ENCODE data around the gene EMC1. TPM values are rescaled to one million over a fixed set of nuclear protein-coding genes. Genes with fewer than 3 reads are reported as not detected.
"Not testable (repeated sequence)": the region's sequence is repeated elsewhere in the genome, so short reads cannot be mapped to it uniquely, and the experiment has no call there.

The EMC1 gene
- total RNA-seq, 2 donors from 2014 or later, result 31.8 to 32.0 TPM

- intact Hi-C loops (cut with DNase I), result no loop called here
- DNase-seq (ENCODE audit: low spot score), result no peak
Observed at GRCh38 chr1:19268445-19268844, 17.1 kb upstream of the EMC1 start.

DNA sequence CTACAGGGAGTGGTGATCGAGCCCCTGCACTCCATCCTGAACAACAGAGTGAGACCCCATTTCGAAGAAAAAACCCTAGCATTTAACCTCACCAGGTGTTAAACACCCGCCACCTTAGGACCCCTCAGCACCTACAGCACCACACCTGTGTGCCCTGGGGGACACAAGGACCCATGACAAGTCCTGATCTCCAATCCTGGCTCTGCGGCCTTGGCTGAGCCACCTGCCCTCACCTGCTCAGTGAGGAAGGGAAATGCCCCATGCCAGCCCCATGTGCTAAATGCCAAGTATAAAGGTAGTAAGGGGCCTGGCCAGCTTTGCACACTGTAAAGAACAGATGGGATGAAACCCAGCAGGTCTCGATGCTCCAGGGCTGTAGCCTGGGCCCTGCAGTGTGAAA is 11.4 kb upstream of the EMC1 start:
- intact Hi-C loops (cut with DNase I), result no loop called here
- no peak for DNase-seq (ENCODE audit: low spot score)

DNA sequence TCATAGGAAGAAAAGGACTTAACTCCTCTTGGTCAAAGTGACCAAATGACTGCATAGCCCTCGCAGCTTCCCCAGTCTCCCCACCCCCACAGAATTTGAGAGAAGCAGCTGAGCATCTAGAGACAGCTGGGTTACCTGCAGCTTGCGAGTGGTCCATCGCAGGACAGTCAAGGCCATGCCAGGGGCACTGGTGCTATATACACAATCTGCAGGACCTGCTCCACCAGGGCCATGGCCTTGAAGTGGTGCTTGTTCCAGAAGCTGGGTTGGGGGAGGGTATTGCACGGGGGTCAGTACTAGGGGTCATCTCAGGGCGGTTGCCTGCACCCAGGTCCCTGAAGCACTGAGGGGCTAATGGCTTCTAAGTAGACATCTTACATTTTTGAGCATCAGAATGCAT is 10.7 kb upstream of the EMC1 start:
- DNase-seq (ENCODE audit: low spot score), result no peak
- intact Hi-C loops (cut with DNase I), result no loop called here

DNA sequence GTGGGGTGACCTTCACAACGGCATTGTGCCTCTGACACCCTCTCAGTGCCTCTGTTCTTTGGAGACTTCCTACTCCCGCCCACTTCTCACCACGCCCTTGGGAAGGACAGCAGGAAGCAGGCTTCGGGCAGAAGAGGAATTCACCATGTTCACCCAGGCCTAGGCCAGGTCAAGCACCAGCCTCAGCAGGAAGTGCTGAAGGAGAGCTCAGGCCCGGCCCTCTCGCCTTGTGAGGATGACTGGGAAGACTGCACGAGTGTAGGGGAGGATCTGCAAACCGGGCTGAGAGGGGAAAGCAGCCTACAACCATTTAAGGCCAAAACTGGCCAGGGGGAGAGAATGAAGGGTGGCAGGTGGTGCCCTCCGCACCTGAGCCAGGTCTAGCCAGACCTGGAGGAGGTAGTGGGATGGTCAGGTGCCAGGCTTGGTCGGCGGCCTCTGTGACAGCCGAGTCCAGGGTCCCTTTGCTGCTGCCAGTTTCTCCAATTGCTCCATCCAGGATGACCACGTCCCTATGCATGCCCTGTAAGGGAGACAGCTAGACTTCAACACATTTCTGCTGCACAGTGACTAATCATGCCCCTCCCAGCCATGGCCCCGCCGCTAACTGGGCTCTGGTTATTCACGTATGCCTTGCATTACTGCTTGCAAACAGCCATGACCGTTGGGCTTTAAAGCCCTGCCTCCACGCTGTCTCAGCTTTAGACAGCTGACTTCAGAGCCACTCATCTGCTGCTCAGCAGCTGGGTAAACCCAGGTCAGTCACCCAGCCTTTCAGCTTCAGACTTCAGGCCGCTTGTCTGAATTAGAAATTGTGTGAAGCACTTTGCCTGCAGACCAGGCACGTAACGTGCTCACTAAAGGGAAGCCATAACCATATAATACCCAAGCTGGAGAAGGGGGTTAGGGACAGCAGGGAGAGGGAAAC is 9.2 kb upstream of the EMC1 start:
- intact Hi-C loops (cut with DNase I), result no loop called here
- no peak for DNase-seq (ENCODE audit: low spot score)

DNA sequence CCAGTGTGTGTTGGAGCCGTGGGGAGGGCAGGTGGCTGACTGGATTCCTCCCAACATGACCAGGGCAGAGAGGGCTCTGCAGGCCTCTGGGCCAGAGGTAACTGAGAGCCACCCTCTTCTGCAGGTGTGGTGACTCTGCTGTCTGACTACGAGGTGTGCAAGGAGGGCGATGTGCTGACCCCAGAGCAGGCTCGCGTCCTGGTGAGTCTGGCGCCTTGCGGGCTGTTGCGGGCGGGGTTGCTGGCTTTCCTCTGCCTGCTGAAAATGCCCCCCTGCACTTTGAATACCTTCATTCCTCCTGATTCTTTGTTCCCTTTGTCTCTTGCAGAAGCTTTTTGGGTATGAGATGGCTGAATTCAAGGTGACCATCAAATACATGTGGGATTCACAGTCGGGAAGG is 7.0 kb upstream of the EMC1 start:
- intact Hi-C loops (cut with DNase I), result loop anchor here in 1 of 2 donors (10.0 kb wide), 1 partner anchor 396 kb away; no protein-coding TSS in a partner anchor
- DNase-seq (ENCODE audit: low spot score), result no peak

DNA sequence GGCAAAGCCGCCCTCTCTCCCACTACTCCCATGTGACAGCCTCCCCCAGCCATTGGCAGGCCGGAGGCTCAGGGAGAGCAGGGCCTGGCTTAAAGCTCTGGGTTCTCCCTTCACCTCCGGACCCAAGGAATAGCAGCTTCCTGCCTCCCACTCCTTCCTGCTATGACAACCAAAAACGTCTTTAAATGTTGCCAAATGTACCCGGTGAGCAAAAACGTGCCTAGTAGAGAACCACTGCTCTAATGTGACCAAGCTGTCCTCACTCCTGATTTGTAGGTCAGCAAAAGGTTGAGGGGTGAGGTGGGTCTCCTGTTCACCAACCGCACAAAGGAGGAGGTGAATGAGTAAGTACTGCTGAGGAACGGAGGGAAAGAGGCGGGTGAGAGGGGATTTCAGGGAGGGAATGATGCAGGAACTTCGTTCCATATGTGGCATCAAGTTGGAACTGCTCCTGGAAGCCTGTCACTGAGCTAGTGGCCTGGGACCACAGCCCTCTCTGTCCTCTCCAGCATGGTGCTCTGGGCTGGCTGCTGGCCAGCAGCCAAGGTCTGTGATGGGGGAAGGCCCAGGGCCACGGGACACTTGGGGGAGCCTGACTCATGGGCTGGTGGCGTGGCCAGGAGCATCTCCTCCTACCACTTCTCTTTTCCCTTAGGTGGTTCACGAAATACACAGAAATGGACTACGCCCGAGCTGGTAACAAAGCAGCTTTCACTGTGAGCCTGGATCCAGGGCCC is 6.0 kb upstream of the EMC1 start:
- intact Hi-C loops (cut with DNase I), result loop anchor here in 1 of 2 donors (10.0 kb wide), 1 partner anchor 397 kb away; no protein-coding TSS in a partner anchor
- DNase-seq (ENCODE audit: low spot score), result no peak

- DNase-seq (ENCODE audit: low spot score), result not testable (repeated sequence)
- intact Hi-C loops (cut with DNase I), result loop anchor here in 1 of 2 donors (10.0 kb wide), 1 partner anchor 398 kb away; no protein-coding TSS in a partner anchor
Observed at GRCh38 chr1:19256301-19256700, 5.0 kb upstream of the EMC1 start.

GRCh38 chr1:19255288-19255687 is 4.0 kb upstream of the EMC1 start:
- DNase-seq (ENCODE audit: low spot score), result no peak
- intact Hi-C loops (cut with DNase I), result loop anchor here in 1 of 2 donors (10.0 kb wide), 1 partner anchor 400 kb away; no protein-coding TSS in a partner anchor

DNA sequence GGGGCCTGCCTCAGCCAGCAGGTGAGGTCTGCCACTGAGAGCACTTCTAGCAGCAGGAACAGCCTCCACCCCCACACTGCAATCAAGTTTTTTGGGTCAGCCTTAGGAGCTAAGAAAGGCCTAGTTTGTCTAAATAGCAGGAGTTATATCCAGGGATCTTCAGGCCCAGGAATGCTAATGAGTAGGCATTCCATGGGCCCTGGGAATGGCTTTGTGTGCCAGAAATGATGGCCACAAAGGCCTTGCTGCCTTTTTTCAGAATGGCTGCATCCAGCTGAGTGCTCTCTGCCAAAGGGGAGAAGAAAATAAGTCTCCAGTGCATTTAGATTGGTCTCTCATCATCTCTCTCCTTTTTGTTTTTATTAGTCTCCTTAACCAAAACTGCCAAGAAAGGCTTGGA is 3.1 kb upstream of the EMC1 start:
- DNase-seq (ENCODE audit: low spot score), result no peak
- intact Hi-C loops (cut with DNase I), result loop anchor here in 1 of 2 donors (10.0 kb wide), 1 partner anchor 400 kb away; no protein-coding TSS in a partner anchor

- intact Hi-C loops (cut with DNase I), result loop anchor here in 1 of 2 donors (10.0 kb wide), 1 partner anchor 404 kb away; no protein-coding TSS in a partner anchor
- DNase-seq (ENCODE audit: low spot score), result no peak
Observed at GRCh38 chr1:19250629-19251304, 557 bp downstream of the EMC1 start.

DNA sequence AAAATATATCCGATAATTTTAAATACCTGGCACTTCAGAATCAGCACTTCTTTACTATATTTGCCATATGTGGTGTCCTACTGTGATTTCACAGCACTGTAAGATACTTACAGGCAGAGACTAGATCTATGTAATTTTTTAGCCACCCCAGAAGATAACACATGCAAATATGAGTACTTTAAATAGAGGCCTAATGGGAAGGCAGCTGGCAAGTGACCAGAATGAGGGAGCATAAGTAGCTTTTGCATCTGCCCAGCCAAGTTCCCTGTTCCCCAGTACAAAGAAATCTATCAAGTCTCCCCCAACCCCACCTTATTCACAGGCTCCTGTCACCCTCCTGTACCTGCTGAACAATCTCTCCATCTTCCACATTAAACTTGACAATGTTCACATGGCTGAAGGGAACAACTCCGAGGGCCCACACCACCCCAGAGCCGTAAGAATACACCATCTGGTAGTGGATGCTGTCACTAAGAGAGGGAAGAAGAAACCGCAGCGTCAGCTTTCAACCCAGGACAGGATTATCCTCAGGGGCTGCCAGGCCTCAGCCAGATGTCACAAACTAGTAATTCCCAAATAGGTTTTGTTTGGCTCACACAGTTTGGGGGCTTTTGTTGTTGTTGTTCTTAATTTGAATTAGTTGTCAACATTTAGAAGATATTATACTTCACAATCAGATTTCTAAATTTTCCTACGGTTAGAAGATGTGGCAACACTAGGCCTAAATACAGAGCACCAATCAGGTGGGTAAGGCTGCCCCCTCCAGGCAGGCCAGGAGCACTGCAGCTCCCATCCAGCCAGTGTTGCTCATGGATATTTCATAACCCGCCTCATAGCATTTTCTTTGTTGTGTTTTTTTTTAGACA is 10.4 kb downstream of the EMC1 start:
- intact Hi-C loops (cut with DNase I), result no loop called here
- DNase-seq (ENCODE audit: low spot score), result peak; percentile 86

DNA sequence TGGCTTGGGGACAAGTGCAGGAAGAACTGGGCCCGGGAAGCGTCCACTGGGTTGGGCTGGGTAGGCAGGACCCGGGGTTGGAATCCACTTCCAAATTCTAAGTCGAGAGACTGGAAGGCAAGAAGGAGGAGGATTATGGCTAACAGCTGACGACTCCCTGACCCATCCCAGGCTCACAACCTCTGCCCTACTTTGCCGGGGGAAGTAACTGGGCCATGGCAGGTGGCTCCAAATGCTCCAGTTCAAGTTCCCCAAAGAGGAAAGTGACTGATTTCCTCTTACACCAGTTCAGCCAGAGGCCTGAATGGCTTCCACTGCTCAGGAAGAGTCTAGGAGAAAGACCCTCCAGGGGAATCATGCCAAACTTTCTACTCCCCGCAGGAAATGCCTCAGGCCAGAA is 11.4 kb downstream of the EMC1 start:
- peak; percentile 20 for DNase-seq (ENCODE audit: low spot score)
- intact Hi-C loops (cut with DNase I), result no loop called here

DNA sequence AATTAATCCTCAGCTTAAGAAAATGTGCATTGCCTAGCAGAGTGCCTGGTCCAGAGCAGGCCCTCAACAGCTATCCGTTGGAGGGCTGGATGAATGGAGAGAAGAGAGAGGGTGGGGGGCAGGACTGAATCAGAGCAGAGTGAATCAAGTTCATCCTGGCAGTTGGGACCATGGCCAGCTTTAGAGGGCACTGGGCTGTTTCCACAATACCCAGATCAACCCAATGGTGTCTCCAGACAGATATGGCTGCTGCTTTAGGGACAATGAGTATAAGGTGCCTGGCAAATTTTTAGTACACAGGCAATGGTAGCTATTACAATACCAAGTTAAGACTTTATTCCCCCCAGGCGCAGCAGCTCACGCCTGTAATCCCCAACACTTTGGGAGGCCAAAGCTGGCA is 17.1 kb downstream of the EMC1 start:
- peak; percentile 46 for DNase-seq (ENCODE audit: low spot score)
- intact Hi-C loops (cut with DNase I), result no loop called here

GRCh38 chr1:19232524-19232846 is 18.8 kb downstream of the EMC1 start:
- peak; percentile 31 for DNase-seq (ENCODE audit: low spot score)
- intact Hi-C loops (cut with DNase I), result no loop called here

GRCh38 chr1:19231736-19232523 is 19.4 kb downstream of the EMC1 start:
- DNase-seq (ENCODE audit: low spot score), result peak; percentile 50
- intact Hi-C loops (cut with DNase I), result not testable (repeated sequence)

GRCh38 chr1:19229828-19230325 is 21.4 kb downstream of the EMC1 start:
- peak; percentile 18 for DNase-seq (ENCODE audit: low spot score)
- intact Hi-C loops (cut with DNase I), result no loop called here

GRCh38 chr1:19229229-19229628 is 22.1 kb downstream of the EMC1 start:
- DNase-seq (ENCODE audit: low spot score), result peak; percentile 24
- intact Hi-C loops (cut with DNase I), result no loop called here

All from posterior vena cava (tissue), 2 donors.